ENCODE measurements around the gene ROPN1L.

GRCh38 chr5:10506535-10506934 is 64.9 kb downstream of the ROPN1L start:
- TF ChIP-seq, protein P1, sequence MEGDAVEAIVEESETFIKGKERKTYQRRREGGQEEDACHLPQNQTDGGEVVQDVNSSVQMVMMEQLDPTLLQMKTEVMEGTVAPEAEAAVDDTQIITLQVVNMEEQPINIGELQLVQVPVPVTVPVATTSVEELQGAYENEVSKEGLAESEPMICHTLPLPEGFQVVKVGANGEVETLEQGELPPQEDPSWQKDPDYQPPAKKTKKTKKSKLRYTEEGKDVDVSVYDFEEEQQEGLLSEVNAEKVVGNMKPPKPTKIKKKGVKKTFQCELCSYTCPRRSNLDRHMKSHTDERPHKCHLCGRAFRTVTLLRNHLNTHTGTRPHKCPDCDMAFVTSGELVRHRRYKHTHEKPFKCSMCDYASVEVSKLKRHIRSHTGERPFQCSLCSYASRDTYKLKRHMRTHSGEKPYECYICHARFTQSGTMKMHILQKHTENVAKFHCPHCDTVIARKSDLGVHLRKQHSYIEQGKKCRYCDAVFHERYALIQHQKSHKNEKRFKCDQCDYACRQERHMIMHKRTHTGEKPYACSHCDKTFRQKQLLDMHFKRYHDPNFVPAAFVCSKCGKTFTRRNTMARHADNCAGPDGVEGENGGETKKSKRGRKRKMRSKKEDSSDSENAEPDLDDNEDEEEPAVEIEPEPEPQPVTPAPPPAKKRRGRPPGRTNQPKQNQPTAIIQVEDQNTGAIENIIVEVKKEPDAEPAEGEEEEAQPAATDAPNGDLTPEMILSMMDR (CRISPR knock-in tag; IDR thresholded peaks at IDR 0.05), result no peak
- no peak for TF ChIP-seq BRCA1 (CRISPR knock-in tag; IDR thresholded peaks at IDR 0.05)
- no peak for TF ChIP-seq ZBTB3 (CRISPR knock-in tag; IDR thresholded peaks at IDR 0.05; ENCODE audit: borderline replicate concordance, low read depth)
- no peak for TF ChIP-seq EP300 (IDR thresholded peaks at IDR 0.05; ENCODE audit: low read depth in 2 of 2, low read length in 2 of 2)
- TF ChIP-seq EP300 (CRISPR knock-in tag; IDR thresholded peaks at IDR 0.05; ENCODE audit: borderline replicate concordance), result no peak
- TF ChIP-seq JUND (CRISPR knock-in tag; IDR thresholded peaks at IDR 0.05), result no peak
- peak in 1 of 2 experiments; percentile 37; a peak in 2 of 4 replicates for TF ChIP-seq MAFK (conservative IDR thresholded peaks at IDR 0.05 in 1 of 2, IDR thresholded peaks at IDR 0.05 in 1 of 2; ENCODE audit: low read length in 2 of 2)
- TF ChIP-seq NR1H2 (CRISPR knock-in tag; IDR thresholded peaks at IDR 0.05; ENCODE audit: borderline replicate concordance, low read depth), result no peak
- TF ChIP-seq ZNF224 (CRISPR knock-in tag; IDR thresholded peaks at IDR 0.05), result no peak
- TF ChIP-seq RBFOX2 (IDR thresholded peaks at IDR 0.05; ENCODE audit: low read depth, low read length), result no peak
- TF ChIP-seq ZNF746 (CRISPR knock-in tag; IDR thresholded peaks at IDR 0.05), result no peak
- TF ChIP-seq CHD2 (IDR thresholded peaks at IDR 0.05; ENCODE audit: low read depth, low read length), result no peak
- no peak for TF ChIP-seq FOXA1 (IDR thresholded peaks at IDR 0.05)
- no peak for TF ChIP-seq FOXA1 (CRISPR knock-in tag; IDR thresholded peaks at IDR 0.05)
- TF ChIP-seq MTF2 (CRISPR knock-in tag; IDR thresholded peaks at IDR 0.05; ENCODE audit: borderline replicate concordance), result no peak
